GM18909 (cell line): ENCODE data around the gene JAML.

Experiments used
- ATAC-seq: cut with Tn5 transposase; IDR thresholded peaks from one replicate; pipeline ENCODE4 v1.9.1; 2021; ENCODE audit warnings: mild to moderate bottlenecking; ENCODE audit not compliant: unreplicated experiment, poor library complexity

Gene JAML

GRCh38 chr11:118224511-118225188 is at the start of gene JAML:
Gene JAML (minus strand): TSS chr11:118225011. CDS start chr11:118214866, 10,145 bp downstream.
- ATAC-seq = peak; percentile 48

GRCh38 chr11:118274186-118274585 is 49.4 kb upstream of the JAML start:
- ATAC-seq = no peak

- ATAC-seq = no peak
Observed at GRCh38 chr11:118272001-118272400, 47.2 kb upstream of the JAML start.

- ATAC-seq = no peak
Observed at GRCh38 chr11:118267486-118267885, 42.7 kb upstream of the JAML start.

- ATAC-seq = no peak
Observed at GRCh38 chr11:118265954-118266353, 41.1 kb upstream of the JAML start.

GRCh38 chr11:118264569-118265465 is 40.0 kb upstream of the JAML start:
- ATAC-seq = no peak

GRCh38 chr11:118263695-118264568 is 39.1 kb upstream of the JAML start, which contains the start of gene MPZL2:
Gene MPZL2 (minus strand): TSS chr11:118264297. CDS start chr11:118264153, 144 bp downstream.
- no peak for ATAC-seq

- no peak for ATAC-seq
Observed at GRCh38 chr11:118263112-118263511, 38.3 kb upstream of the JAML start.

GRCh38 chr11:118260353-118260752 is 35.5 kb upstream of the JAML start:
- ATAC-seq = no peak

- no peak for ATAC-seq
Observed at GRCh38 chr11:118259138-118259537, 34.3 kb upstream of the JAML start.

GRCh38 chr11:118258410-118258809 is 33.6 kb upstream of the JAML start:
- no peak for ATAC-seq

- no peak for ATAC-seq
Observed at GRCh38 chr11:118252688-118253087, 27.9 kb upstream of the JAML start.

- ATAC-seq = peak; percentile 67
Observed at GRCh38 chr11:118251858-118252652, 27.2 kb upstream of the JAML start, which contains the start of gene MPZL3. Gene MPZL3 (minus strand): TSS chr11:118252365. CDS start chr11:118252294, 71 bp downstream.

- ATAC-seq = no peak
Observed at GRCh38 chr11:118247041-118247440, 22.2 kb upstream of the JAML start.

GRCh38 chr11:118245936-118246562 is 21.2 kb upstream of the JAML start:
- ATAC-seq = no peak

GRCh38 chr11:118243993-118244762 is 19.4 kb upstream of the JAML start:
- ATAC-seq = no peak

GRCh38 chr11:118243161-118243560 is 18.4 kb upstream of the JAML start:
- no peak for ATAC-seq

GRCh38 chr11:118241764-118242098 is 16.9 kb upstream of the JAML start:
- no peak for ATAC-seq
